HG03108 (cell line): ENCODE results near the gene HBM.
"Not testable (repeated sequence)": the region's sequence is repeated elsewhere in the genome, so short reads cannot be mapped to it uniquely, and the experiment has no call there.

Source experiments
- ATAC-seq: cut with Tn5 transposase; IDR thresholded peaks from one replicate; pipeline ENCODE4 v1.9.1; 2021; ENCODE audit warnings: moderate library complexity; ENCODE audit not compliant: unreplicated experiment

The HBM gene

GRCh38 chr16:180681-181564, 15.1 kb downstream of the HBM start:
- ATAC-seq: no peak

- no peak for ATAC-seq
Observed at GRCh38 chr16:181565-182021, 15.8 kb downstream of the HBM start.

- no peak for ATAC-seq
Observed at GRCh38 chr16:183005-183404, 17.2 kb downstream of the HBM start.

- no peak for ATAC-seq
Observed at GRCh38 chr16:185213-185612, 19.4 kb downstream of the HBM start.

DNA sequence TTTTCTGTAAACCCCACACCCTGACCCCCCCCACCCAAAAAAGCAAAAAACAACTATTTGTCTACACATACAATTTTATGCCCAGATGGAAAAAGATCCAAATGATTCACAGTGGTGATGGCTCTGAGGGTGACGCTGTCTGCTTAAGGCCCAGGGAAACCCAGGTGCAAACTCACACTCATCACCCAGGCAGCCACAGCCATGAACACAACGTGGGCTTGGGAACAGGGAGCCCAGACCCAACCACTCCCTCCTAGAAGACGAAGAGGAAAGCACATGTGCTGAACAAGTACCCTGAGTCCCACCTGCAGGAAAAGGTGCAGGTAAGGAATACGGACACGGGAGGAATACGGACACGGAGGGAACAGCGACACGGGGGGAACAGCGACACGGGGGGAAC, 19.9 kb downstream of the HBM start:
- ATAC-seq: no peak

GRCh38 chr16:187330-187729, 21.6 kb downstream of the HBM start:
- no peak for ATAC-seq

GRCh38 chr16:188674-189073, 22.9 kb downstream of the HBM start:
- ATAC-seq: no peak

GRCh38 chr16:189604-190186, 23.9 kb downstream of the HBM start:
- no peak for ATAC-seq

DNA sequence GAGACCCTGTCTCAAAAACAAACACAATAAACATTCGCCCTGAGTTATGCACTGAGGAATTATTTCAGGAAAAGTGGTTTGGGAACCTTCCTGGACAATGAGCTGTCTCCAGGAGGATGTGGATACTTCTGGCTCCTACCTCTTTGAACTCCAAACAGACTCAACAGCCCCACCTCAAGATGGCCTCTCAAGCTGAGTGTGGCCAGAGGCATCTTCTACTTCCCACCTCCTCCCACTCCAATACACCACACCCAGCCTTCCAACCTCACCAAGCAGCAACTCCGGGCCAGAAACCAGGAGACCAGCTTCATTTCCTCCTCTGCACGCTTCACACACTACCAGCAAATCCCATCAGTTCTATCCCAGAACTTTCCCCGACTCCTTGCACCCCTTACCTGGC, 26.1 kb downstream of the HBM start:
- no peak for ATAC-seq

GRCh38 chr16:192686-193085, 26.9 kb downstream of the HBM start:
- ATAC-seq: no peak

- ATAC-seq: no peak
Observed at GRCh38 chr16:193441-193840, 27.7 kb downstream of the HBM start.

DNA sequence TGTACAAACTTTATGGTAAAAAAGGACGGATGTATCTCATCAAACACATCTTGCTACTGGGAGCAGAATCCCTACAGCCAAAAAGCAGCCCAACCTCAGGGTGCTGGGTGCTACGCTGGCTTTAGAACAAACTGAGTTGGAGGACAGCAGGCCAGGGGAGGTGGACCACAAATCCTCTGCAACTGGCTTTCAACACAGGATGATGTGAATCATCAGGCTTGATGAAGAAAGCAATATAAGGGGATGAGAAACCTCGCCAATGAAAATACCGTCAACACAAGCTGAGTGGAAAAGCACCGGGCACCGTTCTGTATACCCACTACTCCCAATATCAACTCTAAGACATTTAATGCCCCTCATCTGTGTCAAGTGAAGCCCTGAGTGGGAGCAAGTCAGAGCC, 28.7 kb downstream of the HBM start:
- ATAC-seq: no peak

- ATAC-seq: no peak
Observed at GRCh38 chr16:200388-200787, 34.6 kb downstream of the HBM start.

DNA sequence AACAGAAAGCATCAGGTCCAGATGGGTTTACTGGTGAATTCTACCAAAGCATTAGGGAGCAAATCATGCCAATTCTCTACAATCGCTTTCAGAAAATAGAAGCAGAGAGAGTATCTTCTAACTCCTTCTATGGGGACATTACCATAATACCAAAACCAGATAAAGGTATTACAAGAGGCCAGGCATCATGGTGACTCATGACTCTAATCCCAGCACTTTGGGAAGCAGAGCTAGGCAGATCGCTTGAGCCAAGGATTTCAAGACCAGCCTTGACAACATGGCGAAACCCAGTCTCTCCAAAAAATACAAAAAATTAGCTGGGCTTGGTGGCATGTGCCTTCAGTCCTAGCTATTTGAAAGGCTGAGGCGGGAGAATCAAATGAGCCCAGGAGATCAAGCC, 37.5 kb downstream of the HBM start:
- ATAC-seq: no peak

- not testable (repeated sequence) for ATAC-seq
Observed at GRCh38 chr16:204046-204445, 38.3 kb downstream of the HBM start.

DNA sequence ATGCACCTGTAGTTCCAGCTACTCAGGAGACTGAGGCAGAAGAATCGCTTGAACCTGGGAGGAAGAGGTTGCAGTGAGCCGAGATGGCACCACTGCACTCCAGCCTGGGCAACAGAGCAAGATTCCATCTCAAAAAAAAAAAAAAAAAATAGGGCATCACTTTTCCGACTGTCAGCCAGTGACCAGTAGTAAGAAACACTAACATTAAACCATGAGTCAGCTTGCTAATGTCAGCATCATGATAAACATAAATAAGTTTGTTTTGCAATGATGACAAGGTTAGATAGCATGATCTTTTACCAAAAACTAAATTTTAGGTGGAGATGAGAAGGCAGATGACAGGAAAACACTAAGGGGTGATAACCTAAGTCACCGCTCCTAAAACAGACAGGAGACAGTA, 43.6 kb downstream of the HBM start:
- ATAC-seq: not testable (repeated sequence)

- not testable (repeated sequence) for ATAC-seq
Observed at GRCh38 chr16:211631-212180, 45.9 kb downstream of the HBM start.

GRCh38 chr16:212999-213398, 47.2 kb downstream of the HBM start:
- ATAC-seq: no peak
